Tongue (tissue), 2 donors: Measurements from ENCODE around the gene CELSR2. TPM values are rescaled to one million over a fixed set of nuclear protein-coding genes. Genes with fewer than 3 reads are reported as not detected.
"Not testable (repeated sequence)": the region's sequence is repeated elsewhere in the genome, so short reads cannot be mapped to it uniquely, and the experiment has no call there.

Source experiments
- DNase-seq: peaks from one replicate; pipeline ENCODE4 v3.0.0-alpha.2; 2015
- total RNA-seq: library from RNA; depleted of rRNA; stranded (reverse); fragments of >200 nt; gene quantifications from one replicate; pipeline ENCODE4 v1.2.3, GENCODE V29; 2014

Gene CELSR2
- total RNA-seq: 16.7 TPM

- peak; percentile 81 for DNase-seq
These were observed at the start of gene CELSR2 for GRCh38 chr1:109248797-109249629. Gene CELSR2 (plus strand): TSS chr1:109249539. CDS start chr1:109250080, 541 bp downstream.

DNA sequence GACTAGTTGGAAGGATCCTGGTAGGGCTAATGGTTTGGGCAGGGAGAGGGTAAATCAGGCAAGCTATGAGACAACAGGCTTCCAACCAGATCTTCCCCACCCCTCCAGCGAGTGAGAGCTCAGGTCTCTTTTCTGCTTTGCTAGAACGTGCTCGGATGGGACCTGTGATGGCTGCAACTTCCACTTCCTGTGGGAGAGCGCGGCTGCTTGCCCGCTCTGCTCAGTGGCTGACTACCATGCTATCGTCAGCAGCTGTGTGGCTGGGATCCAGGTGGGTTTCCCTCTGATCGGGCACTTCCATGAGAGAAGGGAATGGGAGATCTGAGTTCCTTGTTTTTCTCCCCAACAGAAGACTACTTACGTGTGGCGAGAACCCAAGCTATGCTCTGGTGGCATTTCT, 49.6 kb upstream of the CELSR2 start:
- DNase-seq: no peak

DNA sequence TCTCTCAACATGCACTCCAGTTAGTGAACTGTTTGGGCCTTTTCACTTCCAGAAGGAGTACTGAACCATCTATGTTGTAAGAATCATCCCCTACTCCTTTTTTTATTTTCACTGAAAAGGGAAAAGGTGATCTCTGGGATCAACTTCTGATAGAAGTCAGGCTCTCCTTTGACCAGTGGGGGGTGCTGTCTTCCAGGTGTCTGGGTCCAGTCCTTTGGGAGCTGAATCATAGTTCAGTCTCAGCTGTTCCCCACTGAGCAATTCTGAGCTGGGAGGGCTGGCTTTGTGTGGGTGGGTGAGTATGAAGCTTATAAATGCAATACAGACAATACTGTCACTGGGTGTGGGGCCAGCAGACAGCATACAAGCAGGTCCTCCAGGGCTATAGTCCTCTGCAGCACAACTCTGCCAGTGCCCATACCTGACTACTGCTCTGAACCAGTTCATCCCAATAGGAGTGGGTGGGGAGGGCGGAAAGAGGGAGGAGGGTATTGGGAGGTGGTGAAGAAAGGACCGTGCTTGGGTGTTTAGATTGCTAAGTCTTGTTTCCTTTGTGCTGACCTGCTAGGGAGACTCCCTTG, 48.1 kb upstream of the CELSR2 start:
- peak; percentile 49 for DNase-seq

- no peak for DNase-seq
These were observed 44.9 kb upstream of the CELSR2 start for GRCh38 chr1:109204484-109204883.

DNA sequence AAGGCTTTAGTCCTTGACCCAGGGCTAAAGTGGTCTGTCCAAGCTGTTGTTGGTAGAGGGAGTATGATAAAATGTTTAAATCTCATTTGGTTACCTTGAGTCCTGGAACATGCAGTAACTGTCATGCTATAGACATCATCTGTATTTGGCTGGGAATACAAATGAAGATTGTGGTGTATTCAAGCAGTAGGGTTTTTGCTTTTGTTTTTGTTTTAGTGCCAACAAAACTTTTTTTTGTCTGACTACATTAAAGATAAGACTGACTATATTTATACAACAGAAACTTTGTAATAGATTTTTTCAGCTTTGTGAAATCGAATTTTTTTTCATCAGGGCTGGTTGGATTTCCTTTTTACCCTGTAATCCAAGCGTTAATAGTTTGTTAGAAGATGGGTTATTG, 43.0 kb upstream of the CELSR2 start:
- DNase-seq: no peak

- no peak for DNase-seq
These were observed 41.8 kb upstream of the CELSR2 start for GRCh38 chr1:109207467-109208103.

GRCh38 chr1:109208394-109208793, 40.9 kb upstream of the CELSR2 start:
- DNase-seq: no peak

- DNase-seq: no peak
These were observed 40.4 kb upstream of the CELSR2 start for GRCh38 chr1:109208836-109209463.

DNA sequence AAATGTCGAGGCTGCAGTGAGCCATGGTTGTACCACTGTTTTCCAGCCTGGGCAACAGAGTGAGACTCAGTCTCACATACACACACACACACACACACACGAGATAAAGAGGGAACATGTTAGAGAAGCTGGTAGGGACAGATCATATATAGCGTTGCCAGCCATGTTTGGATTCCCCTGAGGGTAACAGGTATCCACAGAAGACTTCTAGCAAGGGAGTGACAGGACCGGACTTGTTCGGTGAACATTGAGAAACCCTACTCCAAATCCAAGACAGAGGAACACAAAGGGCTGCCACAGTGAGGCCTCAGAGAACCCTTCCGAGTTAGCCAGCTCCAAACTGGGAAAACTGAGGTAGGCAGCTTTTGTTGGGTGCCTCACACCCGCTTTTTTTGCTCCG, 39.3 kb upstream of the CELSR2 start:
- DNase-seq: no peak

DNA sequence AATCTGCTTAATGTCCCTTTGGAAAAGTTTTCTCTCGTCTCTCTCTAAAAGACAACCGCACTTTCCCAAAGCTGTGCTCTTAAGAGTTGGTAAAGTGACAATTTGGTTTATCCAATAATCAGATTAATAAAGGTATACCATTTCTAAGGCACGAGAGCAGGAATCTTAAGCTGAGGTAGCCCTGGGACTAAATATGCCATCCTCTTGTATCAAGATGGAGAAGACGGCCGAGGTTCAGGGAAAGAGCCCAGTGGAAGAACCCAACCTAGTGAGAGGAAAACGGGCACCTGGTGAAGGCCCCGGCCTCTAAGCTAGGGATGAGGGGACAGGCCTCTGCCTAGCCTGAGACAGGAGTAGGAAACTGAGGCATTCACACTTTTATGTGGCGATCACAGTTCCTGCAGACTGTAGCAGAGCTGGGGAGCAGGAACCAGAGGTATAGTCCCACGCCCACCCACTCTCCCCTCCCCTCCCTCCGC, 36.0 kb upstream of the CELSR2 start:
- no peak for DNase-seq

- peak; percentile 97 for DNase-seq
These were observed 35.3 kb upstream of the CELSR2 start, which contains the start of gene SARS1 for GRCh38 chr1:109213824-109214693. Gene SARS1 (plus strand): TSS chr1:109213918. CDS start chr1:109213993, 75 bp downstream.

- DNase-seq: peak; percentile 51
These were observed 34.4 kb upstream of the CELSR2 start for GRCh38 chr1:109214695-109215623.

- DNase-seq: no peak
These were observed 32.7 kb upstream of the CELSR2 start for GRCh38 chr1:109216662-109217061.

DNA sequence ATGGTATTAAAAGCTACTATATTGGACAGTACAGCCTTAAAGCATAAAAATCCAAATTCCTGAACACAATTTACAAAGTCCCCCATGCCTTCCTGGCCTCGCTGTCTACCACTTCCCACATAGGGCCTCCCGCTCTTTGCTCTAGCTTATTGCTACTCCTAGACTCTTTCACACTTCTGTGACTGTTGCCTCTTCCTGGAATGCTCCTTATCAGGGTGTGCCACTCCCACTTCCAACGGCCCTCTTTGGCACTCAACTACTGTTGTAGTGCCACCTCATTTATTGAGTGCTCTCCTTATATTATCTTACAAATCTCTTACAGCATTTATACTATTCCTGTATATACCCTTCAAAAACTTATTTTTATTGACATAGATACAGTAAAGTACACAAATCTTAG, 30.8 kb upstream of the CELSR2 start:
- DNase-seq: no peak

DNA sequence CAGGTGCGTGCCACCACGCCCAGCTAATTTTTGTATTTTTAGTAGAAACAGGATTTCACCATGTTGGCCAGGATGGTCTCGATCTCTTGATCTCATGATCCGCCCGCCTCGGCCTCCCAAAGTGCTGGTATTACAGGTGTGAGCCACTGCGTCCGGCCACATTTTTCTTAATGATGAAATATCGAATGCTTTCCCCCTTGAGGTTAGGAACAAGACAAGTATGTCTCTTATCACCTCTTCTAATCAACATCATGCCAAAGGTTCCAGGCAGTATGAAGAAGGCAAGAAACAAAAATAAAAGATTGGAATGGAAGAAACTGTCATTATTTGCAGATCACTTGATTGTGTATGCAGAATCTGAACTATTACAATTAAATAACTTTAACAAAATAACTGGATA, 28.1 kb upstream of the CELSR2 start:
- DNase-seq: not testable (repeated sequence)

DNA sequence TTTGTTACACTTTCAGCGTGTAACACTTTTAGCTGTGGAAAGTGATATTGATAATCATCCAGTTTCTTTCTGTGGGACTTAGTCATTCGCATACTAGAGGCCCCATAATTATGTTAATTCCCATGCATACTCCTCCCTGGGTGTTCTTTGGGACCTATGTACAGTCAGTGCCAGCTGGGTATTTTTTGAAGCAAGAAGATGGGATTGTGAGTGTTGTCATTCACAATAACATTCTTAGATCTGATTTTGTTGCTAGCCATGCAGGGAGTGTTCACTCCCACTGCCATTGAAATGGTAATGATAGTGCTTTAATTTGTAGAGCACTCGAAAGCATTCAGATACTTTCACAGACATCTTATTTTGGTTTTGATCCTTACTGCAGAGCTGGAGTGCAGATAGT, 24.0 kb upstream of the CELSR2 start:
- no peak for DNase-seq

- no peak for DNase-seq
These were observed 23.5 kb upstream of the CELSR2 start for GRCh38 chr1:109225711-109226445.

GRCh38 chr1:109228167-109228566, 21.2 kb upstream of the CELSR2 start:
- DNase-seq: no peak

DNA sequence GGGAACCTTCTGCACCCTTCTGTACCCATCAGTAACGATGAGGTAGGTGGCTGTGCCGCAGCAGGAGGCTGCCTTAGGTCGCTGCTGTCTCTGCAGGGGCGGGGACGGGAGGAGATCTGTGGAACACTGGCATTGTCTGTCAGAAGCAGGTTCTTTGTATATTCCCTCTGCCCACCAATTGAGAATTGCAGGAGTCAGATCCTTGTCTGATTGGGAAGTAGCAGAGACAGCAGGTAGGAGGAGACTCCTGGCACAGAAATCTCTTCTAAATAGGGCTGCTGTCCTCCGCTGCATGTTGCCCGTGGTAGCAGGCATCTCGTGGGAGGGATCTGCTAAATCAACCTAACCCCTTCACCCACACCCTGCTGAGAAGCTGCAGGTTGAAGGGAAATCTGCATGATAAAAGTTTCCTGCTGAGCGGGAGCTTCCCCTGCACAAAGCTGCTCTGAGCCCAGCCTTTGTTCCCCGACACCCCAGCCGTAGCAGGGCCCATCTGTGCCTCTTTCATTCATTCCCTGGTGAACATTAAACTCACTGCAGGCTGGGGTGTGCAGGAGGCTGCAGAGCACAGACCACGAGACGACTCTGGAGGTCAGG, 19.7 kb upstream of the CELSR2 start:
- no peak for DNase-seq
